Spinal cord (tissue), 10 donors: ENCODE data around the gene CD300H. TPM values are rescaled to one million over a fixed set of nuclear protein-coding genes. Genes with fewer than 3 reads are reported as not detected.
A peak's percentile ranks its signal among the peaks of the same experiment; 100 is the strongest.

Experiments used
- DNase-seq, 6 donors: peaks; one replicate each; pipeline versions ENCODE4 v3.0.0 to v3.0.0-alpha.2; 2013 to 2015; ENCODE audit warnings: low spot score in 6 of 6, low read depth in 4 of 6
- H3K27ac ChIP-seq: one replicate; pipeline ENCODE4 v1.5.1; 2013; ENCODE audit warnings: low read depth, low read length, control low read depth
- H3K27me3 ChIP-seq: one replicate; pipeline ENCODE4 v1.6.1; 2013; ENCODE audit warnings: low read length; ENCODE audit not compliant: control insufficient read depth, insufficient read depth
- H3K36me3 ChIP-seq: one replicate; pipeline ENCODE4 v1.6.1; 2013; ENCODE audit warnings: low read length; ENCODE audit not compliant: control insufficient read depth, insufficient read depth
- H3K4me1 ChIP-seq: one replicate; pipeline ENCODE4 v1.6.1; 2013; ENCODE audit warnings: low read length; ENCODE audit not compliant: control insufficient read depth, insufficient read depth
- H3K4me3 ChIP-seq: one replicate; pipeline ENCODE4 v1.5.1; 2013; ENCODE audit warnings: low read depth, low read length, control low read depth
- H3K9me3 ChIP-seq: one replicate; pipeline ENCODE4 v1.6.1; 2013; ENCODE audit warnings: low read length; ENCODE audit not compliant: control insufficient read depth, insufficient read depth
- WGBS: methylation state at CpG from one replicate; pipeline ENCODE4 v1.1.5; 2013; ENCODE audit warnings: missing lambda C conversion rate; ENCODE audit not compliant: insufficient coverage; 5-methylcytosine and 5-hydroxymethylcytosine counted together
- polyA plus RNA-seq, 2 donors: library from polyadenylated mRNA; unstranded; fragments of 120-200 nt; gene quantifications; one replicate each; pipeline ENCODE4 v1.2.1, GENCODE V29; 2013; ENCODE audit not compliant: insufficient read length in 2 of 2
- total RNA-seq, 2 donors: library from RNA; depleted of rRNA in 1 of 2; stranded (reverse); fragments of 120-200 nt in 1 of 2; fragments of >200 nt in 1 of 2; gene quantifications; one replicate each; pipeline versions ENCODE4 v1.2.3 to v1.2.4, GENCODE V29; 2013 to 2014
- donor health status: healthy.

Gene CD300H
- total and polyA plus RNA-seq, 4 donors, result 0.89 TPM; not detected in 3

GRCh38 chr17:74544991-74545842, 22.1 kb downstream of the CD300H start:
- H3K4me3 ChIP-seq, result no peak overlapping the region
- H3K27ac ChIP-seq, result no peak overlapping the region
- DNase-seq, result peak in 1 of 6 donors; percentile 24

GRCh38 chr17:74543891-74544760, 23.2 kb downstream of the CD300H start:
- no peaks in the 10 kb centered on the region for H3K9me3 ChIP-seq
- H3K4me1 ChIP-seq, result peaks cover 3% of the 10 kb centered on the region
- H3K27ac ChIP-seq, result no peak overlapping the region
- DNase-seq, result no peak
- WGBS, result 93% methylated on average over 15 of the region's 18 CpGs
- H3K4me3 ChIP-seq, result no peak overlapping the region
- H3K27me3 ChIP-seq, result no peaks in the 10 kb centered on the region
- H3K36me3 ChIP-seq, result no peaks in the 10 kb centered on the region

More at GRCh38 chr17:74544991-74545842, 22.1 kb downstream of the CD300H start:
- 73% methylated on average over 12 of the region's 16 CpGs for WGBS
- Histone ChIP-seq H3K27me3 (no peaks in the 10 kb centered on the region), H3K4me1 (peaks cover 3% of the 10 kb centered on the region), H3K36me3 (no peaks in the 10 kb centered on the region), H3K9me3 (no peaks in the 10 kb centered on the region)

- 83% methylated on average over 13 of the region's 14 CpGs for WGBS
Measured at GRCh38 chr17:74543406-74543805, 23.9 kb downstream of the CD300H start.

GRCh38 chr17:74542727-74543383, 24.5 kb downstream of the CD300H start:
- 94% methylated on average over 16 of the region's 17 CpGs for WGBS
- H3K9me3 ChIP-seq, result no peaks in the 10 kb centered on the region
- no peak overlapping the region for H3K27ac ChIP-seq
- H3K4me3 ChIP-seq, result no peak overlapping the region
- H3K36me3 ChIP-seq, result no peaks in the 10 kb centered on the region
- H3K4me1 ChIP-seq, result peaks cover 3% of the 10 kb centered on the region
- no peaks in the 10 kb centered on the region for H3K27me3 ChIP-seq
- DNase-seq, result no peak

More at GRCh38 chr17:74543406-74543805, 23.9 kb downstream of the CD300H start:
- H3K4me1 ChIP-seq, result peaks cover 3% of the 10 kb centered on the region
- H3K27me3 ChIP-seq, result no peaks in the 10 kb centered on the region
- no peaks in the 10 kb centered on the region for H3K9me3 ChIP-seq
- H3K36me3 ChIP-seq, result no peaks in the 10 kb centered on the region
- no peak overlapping the region for H3K27ac ChIP-seq
- no peak overlapping the region for H3K4me3 ChIP-seq
- no peak for DNase-seq

- no peak for DNase-seq
Measured at GRCh38 chr17:74542166-74542565, 25.1 kb downstream of the CD300H start.

GRCh38 chr17:74541176-74542111, 25.9 kb downstream of the CD300H start:
- no peak for DNase-seq
- no peaks in the 10 kb centered on the region for H3K36me3 ChIP-seq
- H3K4me1 ChIP-seq, result peaks cover 3% of the 10 kb centered on the region
- H3K27me3 ChIP-seq, result no peaks in the 10 kb centered on the region
- no peaks in the 10 kb centered on the region for H3K9me3 ChIP-seq
- no peak overlapping the region for H3K27ac ChIP-seq
- no peak overlapping the region for H3K4me3 ChIP-seq
- WGBS, result 83% methylated on average over 22 of the region's 23 CpGs

More at GRCh38 chr17:74542166-74542565, 25.1 kb downstream of the CD300H start:
- H3K4me3 ChIP-seq, result no peak overlapping the region
- H3K36me3 ChIP-seq, result no peaks in the 10 kb centered on the region
- WGBS, result 86% methylated on average over 5 of the region's 5 CpGs
- peaks cover 3% of the 10 kb centered on the region for H3K4me1 ChIP-seq
- H3K27ac ChIP-seq, result no peak overlapping the region
- H3K27me3 ChIP-seq, result no peaks in the 10 kb centered on the region
- no peaks in the 10 kb centered on the region for H3K9me3 ChIP-seq

GRCh38 chr17:74539281-74539820, 28.0 kb downstream of the CD300H start:
- no peaks in the 10 kb centered on the region for H3K4me1 ChIP-seq
- no peak overlapping the region for H3K27ac ChIP-seq
- no peaks in the 10 kb centered on the region for H3K27me3 ChIP-seq
- H3K4me3 ChIP-seq, result no peak overlapping the region
- no peaks in the 10 kb centered on the region for H3K9me3 ChIP-seq
- DNase-seq, result no peak
- H3K36me3 ChIP-seq, result no peaks in the 10 kb centered on the region
- WGBS, result 74% methylated on average over 9 of the region's 10 CpGs

GRCh38 chr17:74536890-74537289, 30.4 kb downstream of the CD300H start:
- no peak for DNase-seq
- no peaks in the 10 kb centered on the region for H3K36me3 ChIP-seq
- H3K27ac ChIP-seq, result no peak overlapping the region
- H3K4me1 ChIP-seq, result peaks cover 3% of the 10 kb centered on the region
- no peaks in the 10 kb centered on the region for H3K9me3 ChIP-seq
- no peak overlapping the region for H3K4me3 ChIP-seq
- 83% methylated on average over 2 of the region's 3 CpGs for WGBS
- no peaks in the 10 kb centered on the region for H3K27me3 ChIP-seq
